IMR-90 (cell line): ENCODE results near the gene WSB2. TPM values are rescaled to one million over a fixed set of nuclear protein-coding genes. Genes with fewer than 3 reads are reported as not detected.

Source experiments
- ATAC-seq: fragments of 200-7000 bp; cut with Tn5 transposase; 2 replicates; pipeline ENCODE4 v1.9.1; 2020; ENCODE audit warnings: low read depth, mild to moderate bottlenecking, moderate library complexity
- BruUV-seq: library from RNA; stranded (reverse); fragments of 400-500 nt; replicated peaks from 2 replicates; lab custom pipeline; 2021; lab: Mats Ljungman, UMichigan
- CTCF ChIA-PET: fragments of 300-600 bp; formaldehyde crosslinking; extraction: SDS; loops from one replicate; lab custom pipeline; 2021; ENCODE audit warnings: antibody characterized with exemption; lab: Yijun Ruan, JAX
- POLR2A ChIA-PET: fragments of 300-600 bp; sonication (Branson Sonifier 250); formaldehyde crosslinking; loops from one replicate; lab custom pipeline; 2022; ENCODE audit warnings: antibody characterized with exemption; ENCODE audit not compliant: unreplicated experiment; lab: Charles Lee
- DNase-seq: peaks from one replicate; pipeline ENCODE4 v3.0.0; 2013
- H2AFZ ChIP-seq: replicated peaks from 2 replicates; pipeline ENCODE3; 2013; ENCODE audit warnings: low read length, mild to moderate bottlenecking; ENCODE audit not compliant: poor library complexity
- H2AK5ac ChIP-seq: 2 replicates; pipeline ENCODE4 v1.6.1; 2013; ENCODE audit warnings: low read depth, low read length, inconsistent platforms
- H2AK9ac ChIP-seq: replicated peaks from 2 replicates; pipeline ENCODE3; 2013; ENCODE audit warnings: mild to moderate bottlenecking, low read depth, low read length, moderate library complexity; ENCODE audit not compliant: poor library complexity
- H2BK120ac ChIP-seq: 2 replicates; pipeline ENCODE4 v1.6.1; 2013; ENCODE audit warnings: low read depth, low read length, inconsistent platforms
- H2BK15ac ChIP-seq: 3 replicates; pipeline ENCODE4 v1.6.1; 2013; ENCODE audit warnings: low read depth, low read length, inconsistent platforms
- H2BK20ac ChIP-seq: 2 replicates; pipeline ENCODE4 v1.6.1; 2013; ENCODE audit warnings: low read depth, mild to moderate bottlenecking, inconsistent platforms, low read length, moderate library complexity
- H2BK5ac ChIP-seq: 2 replicates; pipeline ENCODE4 v1.6.1; 2013; ENCODE audit warnings: mild to moderate bottlenecking, low read depth, low read length, inconsistent platforms; ENCODE audit not compliant: poor library complexity, severe bottlenecking
- H3K14ac ChIP-seq: replicated peaks from 2 replicates; pipeline ENCODE4 v1.6.1; 2013; ENCODE audit warnings: low read depth, low read length, inconsistent platforms
- H3K18ac ChIP-seq: 2 replicates; pipeline ENCODE4 v1.6.1; 2013; ENCODE audit warnings: low read depth, low read length, control low read depth
- H3K23ac ChIP-seq: 2 replicates; pipeline ENCODE4 v1.6.1; 2013; ENCODE audit warnings: low read depth, low read length, inconsistent platforms
- H3K27ac ChIP-seq: 2 replicates; pipeline ENCODE4 v1.5.1; 2013; ENCODE audit warnings: mild to moderate bottlenecking, control low read depth, low read length; ENCODE audit not compliant: insufficient read depth
- H3K27me3 ChIP-seq: 2 replicates; pipeline ENCODE4 v1.6.1; 2013; ENCODE audit warnings: low read length; ENCODE audit not compliant: control insufficient read depth, insufficient read depth
- H3K36me3 ChIP-seq: 2 replicates; pipeline ENCODE4 v1.6.1; 2013; ENCODE audit warnings: low read length, mixed read lengths; ENCODE audit not compliant: control insufficient read depth, insufficient read depth
- H3K4ac ChIP-seq: 2 replicates; pipeline ENCODE4 v1.6.1; 2013; ENCODE audit warnings: low read depth, low read length, inconsistent platforms
- H3K4me1 ChIP-seq: 2 replicates; pipeline ENCODE4 v1.6.1; 2013; ENCODE audit warnings: low read length, mixed read lengths; ENCODE audit not compliant: control insufficient read depth, insufficient read depth
- H3K4me2 ChIP-seq: 2 replicates; pipeline ENCODE4 v1.6.1; 2013; ENCODE audit warnings: low read depth, mild to moderate bottlenecking, control low read depth, low read length, moderate library complexity
- H3K4me3 ChIP-seq: 2 replicates; pipeline ENCODE4 v1.5.1; 2013; ENCODE audit warnings: low read depth, mild to moderate bottlenecking, control low read depth, low read length, moderate library complexity; ENCODE audit not compliant: insufficient read depth
- H3K56ac ChIP-seq: 2 replicates; pipeline ENCODE4 v1.6.1; 2013; ENCODE audit warnings: low read length, inconsistent platforms; ENCODE audit not compliant: insufficient read depth; ENCODE audit errors: extremely low read depth
- H3K79me1 ChIP-seq, 2 experiments: 2 replicates each; pipeline ENCODE4 v1.6.1; 2013; ENCODE audit warnings: low read length in 2 of 2, inconsistent platforms in 1 of 2, low read depth in 1 of 2
- H3K9ac ChIP-seq: 2 replicates; pipeline ENCODE4 v1.6.1; 2013; ENCODE audit warnings: low read depth, low read length, control low read depth
- H3K9me1 ChIP-seq: 2 replicates; pipeline ENCODE4 v1.6.1; 2013; ENCODE audit warnings: low read length, inconsistent platforms; ENCODE audit not compliant: insufficient read depth
- H3K9me3 ChIP-seq: 2 replicates; pipeline ENCODE4 v1.6.1; 2013; ENCODE audit warnings: low read length; ENCODE audit not compliant: control insufficient read depth, insufficient read depth
- H4K20me1 ChIP-seq: 2 replicates; pipeline ENCODE4 v1.6.1; 2013; ENCODE audit warnings: low read length, inconsistent platforms; ENCODE audit not compliant: insufficient read depth
- H4K5ac ChIP-seq: 2 replicates; pipeline ENCODE4 v1.6.1; 2013; ENCODE audit warnings: mild to moderate bottlenecking, low read depth, low read length, control low read depth
- H4K8ac ChIP-seq, 2 experiments: 2 replicates each; pipeline ENCODE4 v1.6.1; 2013; ENCODE audit warnings: low read depth in 2 of 2, low read length in 2 of 2, control low read depth in 1 of 2, inconsistent platforms in 1 of 2
- H4K91ac ChIP-seq: 2 replicates; pipeline ENCODE4 v1.6.1; 2013; ENCODE audit warnings: low read depth, low read length, inconsistent platforms; ENCODE audit not compliant: insufficient read depth
- BHLHE40 ChIP-seq: fragments of 150-350 bp; IDR thresholded peaks from 2 replicates; pipeline ENCODE4 v1.6.1; 2016; ENCODE audit warnings: mild to moderate bottlenecking, low read depth, low read length
- CEBPB ChIP-seq: IDR thresholded peaks from 2 replicates; pipeline ENCODE4 v1.6.1; 2012; ENCODE audit warnings: low read depth, low read length, improper control_type of control experiment
- CHD1 ChIP-seq: IDR thresholded peaks from 2 replicates; pipeline ENCODE4 v1.6.1; 2012; ENCODE audit warnings: low read depth, low read length, improper control_type of control experiment
- FOS ChIP-seq: fragments of 150-350 bp; IDR thresholded peaks from 2 replicates; pipeline ENCODE4 v1.6.1; 2016; ENCODE audit warnings: low read depth, low read length
- MAFK ChIP-seq: IDR thresholded peaks from 2 replicates; pipeline ENCODE4 v1.6.1; 2012; ENCODE audit warnings: low read depth, low read length, improper control_type of control experiment
- MAZ ChIP-seq: IDR thresholded peaks from 2 replicates; pipeline ENCODE4 v1.6.1; 2012; ENCODE audit warnings: low read depth, mild to moderate bottlenecking, low read length, improper control_type of control experiment, moderate library complexity, borderline replicate concordance
- POLR2A ChIP-seq: IDR thresholded peaks from 2 replicates; pipeline ENCODE4 v1.6.1; 2012; ENCODE audit warnings: mild to moderate bottlenecking, low read depth, low read length
- RFX5 ChIP-seq: IDR thresholded peaks from 2 replicates; pipeline ENCODE4 v1.8.0; 2012; ENCODE audit warnings: low read depth, mild to moderate bottlenecking, low read length, moderate library complexity
- SMC3 ChIP-seq: fragments of 150-350 bp; IDR thresholded peaks from 2 replicates; pipeline ENCODE4 v1.6.1; 2016; ENCODE audit warnings: low read depth, mild to moderate bottlenecking, antibody characterized with exemption, low read length, moderate library complexity
- WGBS, 2 experiments: methylation state at CpG; one replicate each; pipeline versions ENCODE4 v1.1.5 to v1.1.7; 2013; ENCODE audit warnings: missing lambda C conversion rate in 2 of 2; ENCODE audit not compliant: insufficient read length in 1 of 2; ENCODE audit errors: extremely low coverage in 2 of 2; 5-methylcytosine and 5-hydroxymethylcytosine counted together
- dilution Hi-C: fragments of 300-500 bp; cut with HindIII; formaldehyde crosslinking; loops from one replicate; pipeline ENCODE4 v1.14.3; 2018; ENCODE audit warnings: low sequenced_read_pairs; ENCODE audit not compliant: unreplicated experiment
- in situ Hi-C: fragments of 300-500 bp; cut with MboI; formaldehyde crosslinking; loops from 3 replicates; pipeline ENCODE4 v1.14.3; 2019; ENCODE audit warnings: low sequenced_read_pairs, inconsistent platforms, mixed read lengths
- intact Hi-C: fragments of 100-400 bp; cut with micrococcal nuclease; formaldehyde crosslinking; loops from 2 replicates; pipeline ENCODE4 v1.10.0; 2022
- polyA plus RNA-seq, 3 experiments: library from polyadenylated mRNA; depleted of rRNA; stranded (reverse); fragments of >200 nt; gene quantifications; 2 replicates each; pipeline ENCODE4 v1.2.3, GENCODE V29; 2012; ENCODE audit warnings: low replicate concordance in 1 of 3
- total RNA-seq: library from RNA; depleted of rRNA; stranded (reverse); fragments of >200 nt; gene quantifications from 2 replicates; pipeline ENCODE4 v1.2.3, GENCODE V29; 2012
- TF ChIP-seq, protein P1 (sequence below): fragments of 150-350 bp; IDR thresholded peaks from 2 replicates; pipeline ENCODE4 v1.6.1; 2016; ENCODE audit warnings: low read depth, mild to moderate bottlenecking, low read length, moderate library complexity, borderline replicate concordance
- TF ChIP-seq, protein P2 (sequence below): fragments of 150-350 bp; IDR thresholded peaks from 2 replicates; pipeline ENCODE4 v1.6.1; 2017; ENCODE audit warnings: mild to moderate bottlenecking, antibody characterized with exemption, low read length, low read depth

Gene WSB2
- total and polyA plus RNA-seq, 2 of the 4 experiments (the other 2 are of a cell fraction) = 92.8 to 180 TPM

DNA sequence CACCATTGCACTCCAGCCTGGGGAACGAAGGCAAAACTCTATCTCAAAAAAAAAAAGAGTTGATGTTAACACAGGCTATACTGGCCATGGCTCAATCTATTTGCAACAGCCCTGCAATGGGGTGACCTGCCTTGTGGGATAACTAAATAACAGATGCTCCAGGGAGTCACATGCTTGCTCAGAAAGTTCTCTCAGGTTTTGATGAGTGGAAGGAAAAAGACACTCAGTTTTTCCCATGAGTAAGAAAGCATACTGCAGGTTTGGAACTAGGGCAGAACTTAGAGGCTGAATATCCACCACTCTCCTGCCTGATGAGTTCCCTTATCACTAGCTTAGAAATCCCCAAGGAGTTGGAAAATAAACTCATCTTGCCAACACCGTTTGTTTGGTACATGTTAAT, 16.9 kb downstream of the WSB2 start:
- Histone ChIP-seq H3K9me1 (no peaks in the 10 kb centered on the region; the same call in 1 of the 2 replicates), H3K79me1 (peaks cover 38 to 45% of the 10 kb centered on the region in 2 experiments), H3K4me3 (no peak overlapping the region), H3K27ac (no peak overlapping the region), H3K23ac (no peak overlapping the region), H3K4me1 (no peaks in the 10 kb centered on the region), H3K36me3 (peaks cover 45% of the 10 kb centered on the region), H4K20me1 (peaks cover 11% of the 10 kb centered on the region; the same call in 1 of the 2 replicates), H2BK5ac (no peak overlapping the region), H3K4me2 (no peak overlapping the region), H4K5ac (no peak overlapping the region), H3K27me3 (no peaks in the 10 kb centered on the region), H3K18ac (no peak overlapping the region), H3K9me3 (no peaks in the 10 kb centered on the region), H2AK9ac (no peak overlapping the region), H2AK5ac (no peak overlapping the region), H2BK20ac (no peak overlapping the region), H2BK15ac (no peak overlapping the region), H2AFZ (no peak overlapping the region), H4K8ac (no peak overlapping the region), H3K14ac (no peak overlapping the region), H3K9ac (no peak overlapping the region), H4K91ac (no peak overlapping the region), H2BK120ac (no peak overlapping the region), H3K4ac (no peak overlapping the region), H3K56ac (no peak overlapping the region)
- TF ChIP-seq FOS = no peak
- TF ChIP-seq SMC3 = no peak
- TF ChIP-seq MAZ = no peak
- TF ChIP-seq MAFK = no peak
- TF ChIP-seq CEBPB = no peak
- TF ChIP-seq BHLHE40 = no peak
- TF ChIP-seq, protein P1, sequence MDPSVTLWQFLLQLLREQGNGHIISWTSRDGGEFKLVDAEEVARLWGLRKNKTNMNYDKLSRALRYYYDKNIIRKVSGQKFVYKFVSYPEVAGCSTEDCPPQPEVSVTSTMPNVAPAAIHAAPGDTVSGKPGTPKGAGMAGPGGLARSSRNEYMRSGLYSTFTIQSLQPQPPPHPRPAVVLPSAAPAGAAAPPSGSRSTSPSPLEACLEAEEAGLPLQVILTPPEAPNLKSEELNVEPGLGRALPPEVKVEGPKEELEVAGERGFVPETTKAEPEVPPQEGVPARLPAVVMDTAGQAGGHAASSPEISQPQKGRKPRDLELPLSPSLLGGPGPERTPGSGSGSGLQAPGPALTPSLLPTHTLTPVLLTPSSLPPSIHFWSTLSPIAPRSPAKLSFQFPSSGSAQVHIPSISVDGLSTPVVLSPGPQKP = no peak
- no peak for TF ChIP-seq POLR2A
- TF ChIP-seq CHD1 = no peak
- no peak for TF ChIP-seq RFX5
- TF ChIP-seq, protein P2, sequence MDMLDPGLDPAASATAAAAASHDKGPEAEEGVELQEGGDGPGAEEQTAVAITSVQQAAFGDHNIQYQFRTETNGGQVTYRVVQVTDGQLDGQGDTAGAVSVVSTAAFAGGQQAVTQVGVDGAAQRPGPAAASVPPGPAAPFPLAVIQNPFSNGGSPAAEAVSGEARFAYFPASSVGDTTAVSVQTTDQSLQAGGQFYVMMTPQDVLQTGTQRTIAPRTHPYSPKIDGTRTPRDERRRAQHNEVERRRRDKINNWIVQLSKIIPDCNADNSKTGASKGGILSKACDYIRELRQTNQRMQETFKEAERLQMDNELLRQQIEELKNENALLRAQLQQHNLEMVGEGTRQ = no peak
- intact Hi-C loops = no loop called here
- no CpG with 5 or more reads among the region's 2 CpGs for WGBS, 2 experiments
- ChIA-PET POLR2A (no interaction called here), CTCF (interaction anchor here (1.0 kb wide), 1 partner anchor 9 kb away, joined by 3 read pairs; no protein-coding TSS in a partner anchor)
- in situ Hi-C loops = loop anchor here (25.0 kb wide), 1 partner anchor 343 kb away; the partner anchor contains the start of gene SUDS3
- dilution Hi-C loops = no loop called here
- DNase-seq (no peak), ATAC-seq (no peak)
- BruUV-seq = no TSS peak
